GM19099 (cell line): ENCODE measurements around the gene PSMC4.

ENCODE experiments used
- POLR2A ChIP-seq: IDR thresholded peaks from 3 replicates; pipeline ENCODE4 v1.6.1; 2011; ENCODE audit warnings: low read depth; ENCODE audit not compliant: insufficient read length; ENCODE audit errors: extremely low read depth

PSMC4 gene

DNA sequence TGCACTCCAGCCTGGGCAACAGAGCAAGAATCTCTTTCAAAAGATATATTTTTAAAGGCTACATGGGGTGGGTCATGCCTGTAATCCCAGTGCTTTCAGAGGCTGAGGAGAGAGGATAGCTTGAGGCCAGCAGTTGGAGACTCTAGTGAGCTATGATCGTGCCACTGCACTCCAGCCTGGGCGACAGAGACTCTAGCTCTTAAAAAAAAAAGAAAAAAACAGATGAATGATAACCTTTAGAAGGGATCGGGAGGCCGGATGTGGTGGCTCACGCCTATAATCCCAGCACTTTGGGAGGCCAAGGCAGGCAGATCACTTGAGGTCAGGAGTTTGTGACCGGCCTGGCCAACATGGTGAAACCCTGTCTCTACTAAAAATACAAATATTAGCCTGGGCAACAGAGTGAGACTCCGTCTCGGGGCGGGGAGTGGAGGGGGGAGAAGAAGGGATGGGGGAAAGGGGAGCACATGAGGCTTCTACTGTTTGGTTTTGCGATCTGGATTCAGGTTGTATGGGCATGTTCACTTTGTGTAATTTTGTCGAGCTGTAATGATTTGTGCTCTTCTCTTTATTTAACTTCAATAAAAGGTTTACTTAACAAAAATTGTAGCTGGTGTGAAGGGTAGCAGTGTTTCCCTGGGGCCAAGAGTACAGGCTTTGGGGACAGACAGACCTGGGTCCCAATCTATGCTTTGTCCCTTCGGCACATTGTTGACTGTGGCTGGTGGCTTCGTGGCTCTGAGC, 1.1 kb upstream of the PSMC4 start:
- TF ChIP-seq POLR2A = no peak

- TF ChIP-seq POLR2A = no peak
Measured at GRCh38 chr19:39970425-39970674, 615 bp upstream of the PSMC4 start.

DNA sequence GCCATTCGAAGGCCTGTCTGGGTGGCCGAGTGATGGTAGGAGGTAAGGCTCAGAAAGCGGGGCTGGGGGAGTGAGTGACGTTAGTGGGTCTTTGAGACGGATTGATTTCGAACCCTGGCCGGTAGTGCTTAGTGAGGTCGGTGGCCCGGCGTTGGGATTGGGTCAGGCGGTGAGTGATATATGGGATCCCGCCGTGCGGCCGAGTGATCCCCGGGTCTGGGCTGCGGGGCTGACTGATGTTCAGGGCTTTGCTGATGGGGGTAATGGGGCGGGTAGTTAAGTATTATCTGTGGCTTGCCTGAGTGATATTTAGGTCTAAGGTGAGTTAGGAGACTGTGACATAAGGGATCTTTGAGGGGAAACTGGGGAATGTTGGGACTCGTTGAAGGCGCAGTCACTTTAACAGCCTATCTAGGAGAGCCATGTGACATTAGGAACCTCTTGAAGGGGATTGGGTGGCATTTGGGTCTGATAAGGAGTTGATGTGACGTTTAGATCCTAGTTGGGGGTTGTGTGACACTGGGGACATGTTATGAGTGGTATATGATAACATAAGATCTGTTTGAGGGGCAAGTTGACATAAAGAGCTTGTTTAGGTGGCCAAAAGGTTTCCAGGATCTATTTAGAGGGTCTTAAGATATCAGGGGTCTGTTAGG, 543 bp downstream of the PSMC4 start:
- TF ChIP-seq POLR2A = no peak

DNA sequence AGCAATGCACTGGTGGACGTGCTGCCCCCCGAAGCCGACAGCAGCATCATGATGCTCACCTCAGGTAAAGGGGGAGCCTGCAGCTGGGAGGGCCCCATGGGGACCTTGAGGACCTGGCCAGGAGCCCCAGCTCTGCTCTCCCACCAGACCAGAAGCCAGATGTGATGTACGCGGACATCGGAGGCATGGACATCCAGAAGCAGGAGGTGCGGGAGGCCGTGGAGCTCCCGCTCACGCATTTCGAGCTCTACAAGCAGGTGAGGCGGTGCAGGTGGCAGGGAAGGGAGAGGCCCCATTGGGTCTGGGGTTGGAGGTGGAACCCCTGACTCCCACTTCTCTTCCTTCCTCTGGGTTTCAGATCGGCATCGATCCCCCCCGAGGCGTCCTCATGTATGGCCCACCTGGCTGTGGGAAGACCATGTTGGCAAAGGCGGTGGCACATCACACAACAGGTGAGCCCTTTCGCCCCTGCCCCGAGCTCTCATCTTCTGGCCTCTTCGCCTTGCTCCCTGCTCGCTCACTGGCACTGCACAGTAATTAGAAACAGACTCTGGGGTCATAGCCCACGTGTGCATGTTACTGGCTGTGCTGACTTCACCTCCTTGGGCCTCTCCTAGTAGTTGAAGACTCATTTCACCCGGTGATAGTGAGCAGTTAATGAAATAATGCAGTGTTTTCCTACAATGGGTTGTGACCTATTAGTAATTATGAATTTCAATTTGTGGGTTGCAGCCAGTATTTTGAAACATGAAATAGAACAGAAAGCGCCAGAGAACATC, 3.6 kb downstream of the PSMC4 start:
- no peak for TF ChIP-seq POLR2A

DNA sequence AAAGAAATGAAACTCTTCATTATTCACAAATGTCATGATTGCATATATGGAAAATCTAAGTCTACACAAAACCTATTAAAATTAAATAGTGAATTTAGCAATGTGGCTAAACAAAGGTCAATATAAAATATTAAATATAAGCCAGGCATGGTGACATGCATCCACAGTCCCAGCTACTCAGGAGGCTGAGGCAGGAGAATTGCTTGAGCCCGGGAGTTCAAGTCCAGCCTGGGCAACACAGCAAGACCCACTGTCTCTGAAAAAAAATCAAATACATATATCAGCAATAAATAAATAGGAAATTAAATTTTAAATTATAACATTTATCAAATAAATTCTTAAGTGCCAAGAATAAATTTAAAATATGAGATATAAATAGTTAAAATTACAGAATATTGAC, 11.9 kb downstream of the PSMC4 start:
- TF ChIP-seq POLR2A = no peak

- TF ChIP-seq POLR2A = no peak
Measured at GRCh38 chr19:39983695-39984300, 12.8 kb downstream of the PSMC4 start.

DNA sequence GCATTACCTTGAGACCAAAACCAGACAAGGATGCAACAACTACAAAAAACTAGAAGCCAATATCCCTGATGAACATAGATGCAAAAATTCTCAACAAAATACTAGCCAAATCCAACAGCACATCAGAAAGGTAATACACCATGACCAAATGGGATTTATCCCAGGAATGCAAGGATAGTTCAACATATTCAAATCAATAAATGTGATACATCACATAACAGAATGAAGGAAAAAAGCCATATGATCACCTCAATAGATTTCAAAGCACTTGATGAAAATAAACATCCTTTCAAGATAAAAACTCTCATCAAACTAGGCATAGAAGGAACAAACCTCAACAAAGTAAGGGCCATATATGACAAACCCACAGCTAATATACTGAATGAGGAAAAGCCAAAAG, 15.7 kb downstream of the PSMC4 start:
- no peak for TF ChIP-seq POLR2A

GRCh38 chr19:39987167-39987566, 16.2 kb downstream of the PSMC4 start:
- TF ChIP-seq POLR2A = no peak

GRCh38 chr19:39987596-39987995, 16.6 kb downstream of the PSMC4 start:
- TF ChIP-seq POLR2A = no peak

GRCh38 chr19:39993605-39994004, 22.6 kb downstream of the PSMC4 start:
- TF ChIP-seq POLR2A = no peak

DNA sequence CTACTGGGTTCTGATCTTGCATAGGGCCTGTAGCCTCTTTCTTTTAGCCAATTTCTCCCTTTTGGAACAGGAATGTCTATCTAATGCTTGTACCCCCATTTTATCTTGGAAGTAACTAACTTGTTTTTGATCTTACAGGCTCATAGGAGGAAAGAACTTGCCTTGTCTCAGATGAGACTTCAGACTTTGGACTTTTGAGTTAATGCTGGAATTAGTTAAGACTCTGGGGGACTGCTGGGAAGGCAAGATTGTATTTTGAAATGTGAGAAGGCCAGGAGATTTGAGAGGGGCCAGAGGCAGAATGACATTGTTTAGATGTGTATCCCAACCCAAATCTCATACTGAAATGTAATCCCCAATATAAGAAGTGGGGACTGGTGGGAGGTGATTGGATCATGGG, 23.4 kb downstream of the PSMC4 start:
- TF ChIP-seq POLR2A = no peak

- TF ChIP-seq POLR2A = no peak
Measured at GRCh38 chr19:39995794-39996193, 24.8 kb downstream of the PSMC4 start.

GRCh38 chr19:39996218-39996810, 25.3 kb downstream of the PSMC4 start:
- TF ChIP-seq POLR2A = no peak

DNA sequence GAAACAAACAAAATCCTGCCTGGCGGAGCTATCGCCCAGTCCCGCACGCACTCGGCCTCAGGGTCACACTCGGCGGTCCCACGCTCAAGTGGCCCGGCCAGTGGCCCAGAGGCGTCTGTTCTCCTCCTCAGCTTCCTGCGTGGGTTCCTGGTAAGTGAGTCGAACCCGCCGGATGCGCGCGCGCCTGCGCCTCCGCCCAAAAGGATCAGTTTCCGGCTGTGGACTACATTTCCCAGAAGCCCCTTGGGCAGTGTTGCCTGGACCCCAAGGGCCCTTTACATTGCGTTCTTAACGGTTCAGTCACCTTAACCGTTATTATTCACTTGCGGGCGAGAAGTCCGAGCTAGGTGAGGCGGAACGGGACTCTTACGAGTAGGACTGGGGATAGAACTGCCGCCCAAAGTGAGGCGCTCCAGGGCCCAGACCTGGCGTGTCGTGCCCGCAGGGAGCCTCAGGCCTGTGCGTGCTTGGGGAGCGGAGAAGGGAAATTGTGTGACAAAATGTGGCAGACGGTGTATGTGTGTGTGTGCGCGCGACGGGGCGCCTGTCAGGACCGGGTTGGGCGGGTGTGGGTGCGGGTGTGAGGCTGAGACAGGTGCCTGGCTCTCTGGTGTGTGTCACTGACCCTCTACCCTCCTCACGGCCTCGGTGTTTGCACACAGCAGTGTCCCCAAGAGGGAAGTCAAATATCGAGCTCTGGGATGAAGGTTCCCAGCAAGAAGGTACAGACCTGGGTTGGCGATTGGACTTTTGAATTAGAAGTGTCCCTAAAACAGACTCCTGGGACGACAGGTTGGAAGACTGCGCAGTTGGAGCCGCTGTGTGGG, 26.1 kb downstream of the PSMC4 start, which contains the start of gene ZNF546:
Gene ZNF546 (plus strand): TSS at position 250 of the 827 bp plus-strand sequence. CDS start 1,267 bp downstream, outside the sequence.
- TF ChIP-seq POLR2A = peak; percentile 98

DNA sequence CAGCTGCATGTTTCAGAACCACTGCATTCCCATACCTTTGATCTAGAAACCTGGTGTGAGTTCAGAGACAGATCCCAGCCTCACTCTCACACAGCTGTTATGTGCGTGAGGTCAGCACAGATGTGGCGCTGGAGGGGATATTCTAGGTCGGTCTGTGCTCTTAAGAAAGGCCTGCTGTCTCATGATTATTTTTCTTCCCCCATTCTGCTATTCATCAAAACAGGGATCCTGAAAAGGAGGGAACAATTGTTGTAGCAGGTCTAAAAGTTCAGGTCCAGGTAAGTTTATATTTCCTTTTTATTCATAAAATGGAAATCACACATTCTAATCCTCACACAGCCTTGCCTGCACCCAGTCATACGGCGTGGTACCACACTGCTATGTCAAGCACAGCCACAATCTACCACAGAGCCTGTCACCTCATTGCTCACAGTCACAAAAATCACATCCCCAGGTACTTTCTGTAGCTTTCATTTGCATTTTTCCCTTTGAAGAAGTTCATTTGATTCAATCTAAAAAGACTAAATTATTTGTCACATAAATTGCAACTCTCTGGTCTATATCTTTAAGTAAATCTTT, 26.8 kb downstream of the PSMC4 start:
- no peak for TF ChIP-seq POLR2A

GRCh38 chr19:39998501-39998900, 27.5 kb downstream of the PSMC4 start:
- TF ChIP-seq POLR2A = no peak
